Measurements from ENCODE around the gene IL17B.

GRCh38 chr5:149417711-149418368 is 38.7 kb upstream of the IL17B start:
- TF ChIP-seq, protein P1, sequence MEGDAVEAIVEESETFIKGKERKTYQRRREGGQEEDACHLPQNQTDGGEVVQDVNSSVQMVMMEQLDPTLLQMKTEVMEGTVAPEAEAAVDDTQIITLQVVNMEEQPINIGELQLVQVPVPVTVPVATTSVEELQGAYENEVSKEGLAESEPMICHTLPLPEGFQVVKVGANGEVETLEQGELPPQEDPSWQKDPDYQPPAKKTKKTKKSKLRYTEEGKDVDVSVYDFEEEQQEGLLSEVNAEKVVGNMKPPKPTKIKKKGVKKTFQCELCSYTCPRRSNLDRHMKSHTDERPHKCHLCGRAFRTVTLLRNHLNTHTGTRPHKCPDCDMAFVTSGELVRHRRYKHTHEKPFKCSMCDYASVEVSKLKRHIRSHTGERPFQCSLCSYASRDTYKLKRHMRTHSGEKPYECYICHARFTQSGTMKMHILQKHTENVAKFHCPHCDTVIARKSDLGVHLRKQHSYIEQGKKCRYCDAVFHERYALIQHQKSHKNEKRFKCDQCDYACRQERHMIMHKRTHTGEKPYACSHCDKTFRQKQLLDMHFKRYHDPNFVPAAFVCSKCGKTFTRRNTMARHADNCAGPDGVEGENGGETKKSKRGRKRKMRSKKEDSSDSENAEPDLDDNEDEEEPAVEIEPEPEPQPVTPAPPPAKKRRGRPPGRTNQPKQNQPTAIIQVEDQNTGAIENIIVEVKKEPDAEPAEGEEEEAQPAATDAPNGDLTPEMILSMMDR (IDR thresholded peaks at IDR 0.05; ENCODE audit: low read length): no peak
- no peak for TF ChIP-seq EZH2phosphoT487 (IDR thresholded peaks at IDR 0.05; ENCODE audit: low read length)
- no peak for TF ChIP-seq EZH2 (optimal IDR thresholded peaks at IDR 0.05; ENCODE audit: low read depth, low read length)
